Neural progenitor cell (in vitro differentiated cells): Measurements from ENCODE around the gene ZNF324B.

Experiments used
- CTCF ChIP-seq: fragments of 200-600 bp; sonication (generic); IDR thresholded peaks from 2 replicates; pipeline ENCODE4 v1.5.1; 2017; ENCODE audit warnings: antibody characterized with exemption, mild to moderate bottlenecking
- EZH2 ChIP-seq: fragments of 200-600 bp; sonication (generic); IDR thresholded peaks from 2 replicates; pipeline ENCODE4 v1.6.1; 2017; ENCODE audit warnings: antibody characterized with exemption, mild to moderate bottlenecking, moderate library complexity

- no peak for TF ChIP-seq EZH2
- TF ChIP-seq CTCF, result no peak
Observed at GRCh38 chr19:58440556-58440955, 10.9 kb upstream of the ZNF324B start.
